ENCODE data around the gene ARL15. TPM values are rescaled to one million over a fixed set of nuclear protein-coding genes. Genes with fewer than 3 reads are reported as not detected.

The ARL15 gene
- total and polyA plus RNA-seq, 8 donors = 20.2 to 27.7 (median 25.1) TPM

DNA sequence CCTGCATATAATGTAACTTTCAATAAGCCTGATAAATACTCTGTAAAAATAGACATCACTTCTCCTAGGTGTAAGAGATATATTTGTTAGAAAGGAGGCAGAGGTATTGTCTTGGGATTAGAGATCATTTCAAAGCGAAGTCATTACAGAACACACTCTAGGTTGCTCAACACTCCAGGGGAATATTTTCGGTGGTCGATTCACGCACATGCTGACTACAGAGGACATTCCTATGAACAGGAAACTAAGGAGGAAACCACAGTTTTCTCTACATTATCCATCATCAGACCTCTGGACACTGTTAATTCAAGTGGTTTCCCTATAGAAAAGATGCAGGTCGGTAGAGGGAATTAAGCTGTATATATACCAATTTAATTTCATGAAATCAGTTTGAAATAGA lies 379.9 kb downstream of the ARL15 start:
- Histone ChIP-seq H3K4me1 (no peaks in the 10 kb centered on the region), H3K27me3 (no peaks in the 10 kb centered on the region), H3K36me3 (no peaks in the 10 kb centered on the region), H3K4me3 (no peak overlapping the region), H3K27ac (no peak overlapping the region), H3K9me3 (no peaks in the 10 kb centered on the region)
- DNase-seq = no peak
- ATAC-seq = no peak
- TF ChIP-seq, protein P1, sequence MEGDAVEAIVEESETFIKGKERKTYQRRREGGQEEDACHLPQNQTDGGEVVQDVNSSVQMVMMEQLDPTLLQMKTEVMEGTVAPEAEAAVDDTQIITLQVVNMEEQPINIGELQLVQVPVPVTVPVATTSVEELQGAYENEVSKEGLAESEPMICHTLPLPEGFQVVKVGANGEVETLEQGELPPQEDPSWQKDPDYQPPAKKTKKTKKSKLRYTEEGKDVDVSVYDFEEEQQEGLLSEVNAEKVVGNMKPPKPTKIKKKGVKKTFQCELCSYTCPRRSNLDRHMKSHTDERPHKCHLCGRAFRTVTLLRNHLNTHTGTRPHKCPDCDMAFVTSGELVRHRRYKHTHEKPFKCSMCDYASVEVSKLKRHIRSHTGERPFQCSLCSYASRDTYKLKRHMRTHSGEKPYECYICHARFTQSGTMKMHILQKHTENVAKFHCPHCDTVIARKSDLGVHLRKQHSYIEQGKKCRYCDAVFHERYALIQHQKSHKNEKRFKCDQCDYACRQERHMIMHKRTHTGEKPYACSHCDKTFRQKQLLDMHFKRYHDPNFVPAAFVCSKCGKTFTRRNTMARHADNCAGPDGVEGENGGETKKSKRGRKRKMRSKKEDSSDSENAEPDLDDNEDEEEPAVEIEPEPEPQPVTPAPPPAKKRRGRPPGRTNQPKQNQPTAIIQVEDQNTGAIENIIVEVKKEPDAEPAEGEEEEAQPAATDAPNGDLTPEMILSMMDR (IDR thresholded peaks at IDR 0.05) = no peak
- intact Hi-C loops (cut with DNase I) = no loop called here

DNA sequence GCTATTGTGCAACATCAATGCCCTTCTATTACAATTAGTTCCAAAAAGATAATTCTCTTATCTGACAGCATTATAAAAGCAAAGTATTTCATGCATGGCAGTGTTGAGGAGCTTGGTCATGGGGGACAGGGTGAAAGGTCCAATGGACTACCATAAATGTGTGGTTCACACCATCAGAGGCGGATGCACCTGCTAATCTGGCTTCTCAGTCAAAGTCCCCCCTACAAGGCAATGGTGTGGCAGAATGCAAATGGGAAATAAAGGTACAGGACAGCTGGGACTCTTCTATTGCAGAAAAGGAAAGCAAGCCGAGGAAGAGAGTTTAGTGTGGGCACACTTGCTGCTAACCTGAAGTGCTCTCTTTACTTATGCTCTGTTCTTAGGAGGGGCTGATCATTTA lies 380.8 kb downstream of the ARL15 start:
- intact Hi-C loops (cut with DNase I) = no loop called here
- H3K9me3 ChIP-seq = no peaks in the 10 kb centered on the region
- TF ChIP-seq, protein P1 (IDR thresholded peaks at IDR 0.05) = no peak
- ATAC-seq (no peak), DNase-seq (no peak)
- H3K4me3 ChIP-seq = no peak overlapping the region
- H3K4me1 ChIP-seq = no peaks in the 10 kb centered on the region
- no peaks in the 10 kb centered on the region for H3K27me3 ChIP-seq
- H3K36me3 ChIP-seq = no peaks in the 10 kb centered on the region
- no peak overlapping the region for H3K27ac ChIP-seq

DNA sequence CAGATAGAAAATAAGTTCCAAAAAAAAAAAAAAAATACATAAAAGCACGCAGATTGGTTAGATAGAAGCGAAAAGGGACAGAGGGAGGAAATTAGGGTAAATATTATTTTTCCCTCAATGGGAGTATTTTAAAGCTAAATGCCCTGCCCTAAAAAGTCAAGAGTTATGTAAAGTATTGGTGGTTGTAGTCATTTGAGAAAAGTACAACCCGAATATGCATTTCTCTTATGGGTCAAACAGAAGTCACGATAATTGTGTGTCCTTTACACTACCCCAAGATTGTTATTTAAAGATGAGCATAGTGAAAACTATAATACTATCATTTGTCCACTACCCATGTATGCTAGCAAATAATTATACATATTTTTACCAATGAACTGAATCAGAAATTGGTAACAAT lies 381.2 kb downstream of the ARL15 start:
- ATAC-seq = no peak
- H3K4me3 ChIP-seq = no peak overlapping the region
- intact Hi-C loops (cut with DNase I) = no loop called here
- TF ChIP-seq, protein P1 (IDR thresholded peaks at IDR 0.05) = no peak
- no peaks in the 10 kb centered on the region for H3K4me1 ChIP-seq
- H3K36me3 ChIP-seq = no peaks in the 10 kb centered on the region
- H3K27ac ChIP-seq = no peak overlapping the region
- no peaks in the 10 kb centered on the region for H3K27me3 ChIP-seq
- no peaks in the 10 kb centered on the region for H3K9me3 ChIP-seq
- no peak for DNase-seq

DNA sequence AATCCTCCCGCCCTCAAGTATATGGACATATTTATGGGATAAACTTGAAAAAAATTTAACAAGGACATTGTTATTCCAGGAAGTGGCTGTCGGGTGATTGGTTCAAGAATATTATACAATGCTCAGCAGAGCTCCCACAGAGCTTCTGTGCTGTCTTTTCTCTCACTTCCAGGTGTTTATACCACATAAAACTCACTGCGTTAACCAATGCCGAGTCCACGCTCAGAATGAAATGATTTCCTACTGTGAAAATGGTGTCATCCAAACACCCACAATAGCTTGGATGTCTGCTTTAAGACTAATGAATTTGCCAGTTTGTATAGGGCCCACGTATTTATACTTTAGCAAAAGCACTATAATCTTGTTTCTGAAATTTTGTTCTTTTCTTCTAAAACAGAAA lies 381.7 kb downstream of the ARL15 start:
- Histone ChIP-seq H3K4me3 (no peak overlapping the region), H3K27me3 (no peaks in the 10 kb centered on the region), H3K4me1 (no peaks in the 10 kb centered on the region), H3K9me3 (no peaks in the 10 kb centered on the region), H3K27ac (no peak overlapping the region), H3K36me3 (no peaks in the 10 kb centered on the region)
- TF ChIP-seq, protein P1 (IDR thresholded peaks at IDR 0.05) = no peak
- intact Hi-C loops (cut with DNase I) = no loop called here
- DNase-seq (no peak), ATAC-seq (no peak)

DNA sequence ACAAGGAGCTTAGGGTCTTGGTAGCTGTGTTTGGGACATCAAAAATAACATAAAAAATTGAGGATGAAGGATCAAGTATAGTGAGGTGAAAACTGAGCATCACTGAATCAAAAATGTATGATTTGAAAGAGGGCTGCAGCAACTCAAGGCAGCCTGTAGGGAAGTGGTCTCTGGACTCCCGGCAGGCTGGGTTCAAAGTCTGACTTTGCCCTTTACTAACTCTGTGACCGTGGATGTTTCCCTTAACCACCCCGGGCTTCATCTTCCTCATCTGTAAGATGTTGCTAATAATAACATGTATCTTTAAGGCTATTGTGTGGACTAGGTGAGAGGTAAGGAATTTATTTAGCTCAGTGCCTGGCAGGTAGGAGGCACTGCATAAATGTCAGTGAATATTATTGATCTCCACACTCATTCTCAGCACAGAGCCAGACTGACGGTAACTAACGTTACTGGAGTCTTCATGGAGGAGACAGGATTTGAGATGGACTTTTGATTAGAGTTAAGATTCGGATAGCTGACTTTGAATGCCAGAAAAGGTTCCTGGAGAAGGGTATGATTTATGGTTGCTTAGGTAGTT lies 382.6 kb downstream of the ARL15 start:
- no peaks in the 10 kb centered on the region for H3K36me3 ChIP-seq
- ATAC-seq (no peak), DNase-seq (no peak)
- TF ChIP-seq, protein P1 (IDR thresholded peaks at IDR 0.05) = no peak
- H3K9me3 ChIP-seq = no peaks in the 10 kb centered on the region
- no peak overlapping the region for H3K4me3 ChIP-seq
- H3K27me3 ChIP-seq = no peaks in the 10 kb centered on the region
- H3K27ac ChIP-seq = no peak overlapping the region
- H3K4me1 ChIP-seq = no peaks in the 10 kb centered on the region
- intact Hi-C loops (cut with DNase I) = no loop called here
